Measurements from ENCODE around the gene NLGN3.
A peak's percentile ranks its signal among the peaks of the same experiment; 100 is the strongest.
"Not testable (repeated sequence)": the region's sequence is repeated elsewhere in the genome, so short reads cannot be mapped to it uniquely, and the experiment has no call there.

Gene NLGN3

DNA sequence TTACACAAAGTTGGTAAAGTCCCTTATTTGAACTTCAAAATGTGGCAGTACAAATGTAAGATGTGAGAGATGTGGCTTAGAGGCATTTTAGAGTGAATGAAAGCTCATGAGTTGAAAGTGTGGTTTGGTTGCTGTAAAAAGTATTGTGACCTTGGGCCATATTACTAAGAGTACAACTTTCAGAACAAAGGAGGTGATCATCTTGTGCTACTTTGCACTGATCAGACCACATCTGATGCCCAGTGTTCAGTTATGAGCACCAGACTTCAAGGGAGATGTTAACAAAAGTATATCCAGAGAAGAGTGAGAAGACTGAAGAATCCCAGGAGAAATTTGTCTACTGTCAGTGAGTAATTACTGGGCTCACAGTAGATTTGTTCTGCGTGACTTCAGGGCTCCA is 30.2 kb downstream of the NLGN3 start:
- H3K9me3 Mint-ChIP-seq, result no peaks in the 10 kb centered on the region
- no peak for ATAC-seq
- H3K4me3 Mint-ChIP-seq, result no peak overlapping the region
- no peak for DNase-seq (ENCODE audit: low spot score in 2 of 2)
- peak overlapping the region; percentile 20 for H3K27ac Mint-ChIP-seq
- peaks cover 6% of the 10 kb centered on the region for H3K4me1 Mint-ChIP-seq
- peaks cover 27% of the 10 kb centered on the region for H3K36me3 Mint-ChIP-seq

DNA sequence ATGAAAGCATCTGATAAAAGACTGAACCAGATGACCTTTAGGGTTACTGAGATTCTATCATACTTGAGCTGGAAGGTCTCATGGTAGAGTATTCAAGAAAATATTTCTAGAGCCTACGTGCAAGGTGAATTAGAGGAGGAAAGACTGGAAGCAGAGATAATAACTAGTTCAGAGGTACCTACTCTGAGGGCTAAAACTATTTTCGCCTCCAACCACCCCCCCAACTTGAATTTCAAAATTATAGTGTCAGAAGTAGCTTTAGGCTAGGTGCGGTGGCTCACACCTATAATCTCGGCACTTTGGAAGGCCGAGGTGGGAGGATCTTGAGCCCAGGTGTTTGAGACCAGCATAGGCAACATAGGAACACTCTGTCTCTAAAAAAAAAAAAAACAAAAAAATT is 30.9 kb downstream of the NLGN3 start:
- ATAC-seq (no peak), DNase-seq (ENCODE audit: low spot score in 2 of 2) (no peak)
- Mint-ChIP-seq H3K4me3 (no peak overlapping the region), H3K4me1 (peaks cover 6% of the 10 kb centered on the region), H3K9me3 (no peaks in the 10 kb centered on the region), H3K36me3 (peaks cover 20% of the 10 kb centered on the region), H3K27ac (no peak overlapping the region)

DNA sequence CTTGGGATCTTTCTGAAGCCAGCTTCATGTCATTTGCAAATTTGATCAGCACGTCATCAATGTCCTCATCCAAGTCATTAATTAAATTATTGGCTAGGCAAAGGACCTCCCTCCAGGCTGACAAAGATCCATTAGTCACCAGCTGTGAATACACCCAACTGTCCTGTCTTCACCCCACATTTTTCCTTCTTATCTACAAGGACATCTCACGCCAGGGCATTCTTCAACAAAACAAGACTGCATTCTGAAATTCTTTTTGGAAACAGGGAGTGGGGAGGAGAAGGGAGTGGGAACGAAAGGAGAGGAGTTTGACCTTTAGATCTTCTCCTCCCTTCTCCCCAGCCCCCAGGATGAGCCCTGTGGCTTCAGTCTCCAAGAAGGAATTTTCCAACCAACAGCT is 32.7 kb downstream of the NLGN3 start:
- DNase-seq (ENCODE audit: low spot score in 2 of 2) (no peak), ATAC-seq (no peak)
- no peaks in the 10 kb centered on the region for H3K4me1 Mint-ChIP-seq
- H3K4me3 Mint-ChIP-seq, result no peak overlapping the region
- no peak overlapping the region for H3K27ac Mint-ChIP-seq
- peaks cover 26% of the 10 kb centered on the region for H3K36me3 Mint-ChIP-seq
- H3K9me3 Mint-ChIP-seq, result no peaks in the 10 kb centered on the region

DNA sequence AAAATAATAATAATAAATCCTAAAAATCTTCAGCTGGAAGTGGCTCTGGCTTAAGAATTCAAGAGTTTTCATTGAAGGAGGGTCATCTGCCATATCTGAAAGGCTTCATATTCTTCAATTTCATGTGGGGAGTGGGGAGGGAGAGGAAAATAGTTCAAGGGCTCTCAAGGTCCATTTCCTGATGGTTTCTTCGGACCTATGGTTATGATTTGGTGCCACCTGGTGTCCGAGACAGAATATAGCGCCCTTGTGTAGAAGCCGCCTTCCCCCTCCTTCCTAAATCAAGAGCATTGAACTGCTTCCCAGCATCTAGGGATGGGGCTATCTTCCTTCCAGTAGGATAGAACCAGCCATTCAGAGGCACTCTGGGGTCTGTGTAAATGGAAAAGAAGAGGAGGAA is 34.3 kb downstream of the NLGN3 start:
- peak; percentile 10 to 56 for DNase-seq (ENCODE audit: low spot score in 2 of 2)
- no peak overlapping the region for H3K4me3 Mint-ChIP-seq
- no peaks in the 10 kb centered on the region for H3K9me3 Mint-ChIP-seq
- H3K36me3 Mint-ChIP-seq, result peaks cover 26% of the 10 kb centered on the region
- ATAC-seq, result no peak
- no peak overlapping the region for H3K27ac Mint-ChIP-seq
- H3K4me1 Mint-ChIP-seq, result no peaks in the 10 kb centered on the region

DNA sequence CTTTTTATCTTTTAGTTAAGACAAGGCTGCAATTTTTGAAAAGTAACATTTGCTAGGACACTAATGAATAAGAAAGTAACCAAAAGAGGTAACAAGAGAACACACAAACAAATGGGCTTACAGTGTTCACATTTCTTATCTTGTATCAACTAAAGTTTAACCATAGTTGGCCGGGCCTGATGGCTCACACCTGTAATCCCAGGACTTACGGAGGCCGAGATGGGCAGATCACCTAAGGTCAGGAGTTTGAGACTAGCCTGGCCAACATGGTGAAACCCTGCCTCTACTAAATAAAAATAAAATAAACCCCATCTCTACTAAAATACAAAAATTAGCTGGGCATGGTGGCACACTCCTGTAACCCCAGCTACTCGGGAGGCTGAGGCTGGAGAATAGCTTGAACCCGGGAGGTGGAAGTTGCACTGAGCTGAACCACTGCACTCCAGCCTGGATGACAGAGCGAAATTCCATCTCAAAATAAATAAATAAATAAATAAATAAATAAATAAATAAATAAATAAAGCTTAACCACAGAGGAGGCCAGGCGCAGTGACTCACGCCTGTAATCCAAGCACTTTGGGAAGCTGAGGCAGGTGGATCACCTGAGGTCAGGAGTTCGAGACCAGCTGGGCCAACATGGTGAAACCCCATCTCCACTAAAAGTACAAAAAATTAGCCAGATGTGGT is 36.1 kb downstream of the NLGN3 start:
- peak overlapping the region; percentile 95 for H3K27ac Mint-ChIP-seq
- not testable (repeated sequence) for DNase-seq (ENCODE audit: low spot score in 2 of 2); H3K4me1 Mint-ChIP-seq; H3K9me3 Mint-ChIP-seq; ATAC-seq
- peak overlapping the region; percentile 78 for H3K4me3 Mint-ChIP-seq
- H3K36me3 Mint-ChIP-seq, result peaks cover 26% of the 10 kb centered on the region

DNA sequence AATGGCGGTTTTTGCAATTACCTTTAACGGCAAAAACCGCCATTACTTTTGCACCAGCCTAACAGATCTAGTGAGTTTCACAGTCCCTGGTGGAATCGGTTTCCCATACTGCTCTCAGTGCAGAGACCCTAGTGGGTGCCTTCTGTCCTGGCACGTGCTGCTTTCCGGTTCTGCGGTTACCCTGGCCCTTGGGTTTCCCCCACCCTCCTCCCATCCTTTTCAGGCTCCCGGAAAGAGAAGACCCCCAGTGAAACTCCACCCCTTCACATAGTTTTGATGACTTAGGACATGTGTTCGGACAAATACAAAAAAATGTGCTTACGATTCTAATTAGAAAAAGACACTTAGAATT is 36.9 kb downstream of the NLGN3 start:
- ATAC-seq (peak; percentile 55), DNase-seq (ENCODE audit: low spot score in 2 of 2) (peak; percentile 7 to 71)
- Mint-ChIP-seq H3K9me3 (no peaks in the 10 kb centered on the region), H3K4me1 (no peaks in the 10 kb centered on the region), H3K36me3 (peaks cover 21% of the 10 kb centered on the region), H3K27ac (peak overlapping the region; percentile 95), H3K4me3 (peak overlapping the region; percentile 78)

DNA sequence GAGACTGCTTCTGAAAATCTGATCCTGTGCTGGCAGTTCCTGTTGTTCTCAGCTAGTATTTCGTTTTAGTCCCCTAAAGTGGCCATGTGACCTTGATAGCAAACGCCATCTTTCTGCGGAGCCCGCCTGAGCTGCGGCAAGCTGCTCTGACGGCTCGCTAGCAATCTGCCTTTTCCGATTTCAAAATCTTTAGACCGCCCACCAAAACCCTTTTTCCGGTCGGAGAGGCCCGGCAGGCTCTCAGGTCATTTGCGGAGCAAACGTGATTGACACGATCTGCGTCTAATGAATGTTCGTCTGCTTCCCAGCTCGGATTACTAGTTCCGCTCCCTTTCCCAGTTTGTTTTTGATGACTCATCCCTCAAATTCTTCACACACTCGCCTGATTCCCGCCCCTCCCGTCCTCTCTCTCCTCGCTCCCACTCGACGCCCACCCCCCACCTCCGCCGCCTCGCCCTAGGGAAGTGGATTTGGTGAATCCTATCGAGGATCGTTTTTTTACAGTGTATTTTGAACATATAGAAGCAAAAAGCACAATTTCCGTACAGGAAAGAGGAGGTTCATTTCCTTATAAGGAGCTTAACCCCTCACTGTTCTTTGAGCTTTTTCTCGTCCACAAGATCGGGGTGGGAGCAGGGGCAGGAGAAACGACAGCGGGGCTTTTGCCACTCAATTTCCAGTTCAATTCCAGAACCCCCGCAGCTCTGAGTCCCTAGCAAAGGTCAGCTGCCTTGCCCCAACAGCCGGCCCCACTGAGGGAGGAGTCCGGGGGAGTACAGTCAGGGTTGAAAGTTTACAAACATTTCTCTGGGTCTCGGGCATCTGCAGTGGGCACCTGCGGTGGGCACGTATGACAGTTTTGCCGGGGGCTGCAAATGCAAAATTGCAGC is 37.5 kb downstream of the NLGN3 start:
- peak; percentile 97 for ATAC-seq
- peaks cover 15% of the 10 kb centered on the region for H3K36me3 Mint-ChIP-seq
- no peaks in the 10 kb centered on the region for H3K4me1 Mint-ChIP-seq
- peak overlapping the region; percentile 78 for H3K4me3 Mint-ChIP-seq
- DNase-seq (ENCODE audit: low spot score in 2 of 2), result peak; percentile 44 to 82
- H3K27ac Mint-ChIP-seq, result peak overlapping the region; percentile 95
- H3K9me3 Mint-ChIP-seq, result no peaks in the 10 kb centered on the region

DNA sequence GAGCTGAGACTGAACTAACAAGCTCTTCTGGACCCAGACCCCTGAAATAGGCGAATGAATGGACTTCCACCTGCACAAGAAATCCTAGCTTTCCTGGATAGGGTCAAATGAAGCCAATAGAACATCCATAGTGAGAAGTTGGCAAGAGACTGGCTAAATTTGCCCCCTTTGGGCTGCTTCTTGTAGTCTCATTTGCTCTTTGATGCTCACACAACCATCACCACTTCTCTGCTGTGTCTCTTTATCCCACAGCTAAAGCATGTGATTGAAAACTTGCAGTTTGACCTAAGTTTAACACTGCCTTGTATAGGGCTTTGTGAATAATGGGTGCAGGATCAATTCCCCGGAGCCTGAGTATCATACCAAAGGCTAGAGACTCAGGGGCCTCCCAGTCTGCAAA is 38.2 kb downstream of the NLGN3 start:
- Mint-ChIP-seq H3K9me3 (no peaks in the 10 kb centered on the region), H3K4me1 (no peaks in the 10 kb centered on the region), H3K36me3 (peaks cover 8% of the 10 kb centered on the region), H3K4me3 (peak overlapping the region; percentile 78), H3K27ac (peak overlapping the region; percentile 95)
- DNase-seq (ENCODE audit: low spot score in 2 of 2) (no peak), ATAC-seq (no peak)

DNA sequence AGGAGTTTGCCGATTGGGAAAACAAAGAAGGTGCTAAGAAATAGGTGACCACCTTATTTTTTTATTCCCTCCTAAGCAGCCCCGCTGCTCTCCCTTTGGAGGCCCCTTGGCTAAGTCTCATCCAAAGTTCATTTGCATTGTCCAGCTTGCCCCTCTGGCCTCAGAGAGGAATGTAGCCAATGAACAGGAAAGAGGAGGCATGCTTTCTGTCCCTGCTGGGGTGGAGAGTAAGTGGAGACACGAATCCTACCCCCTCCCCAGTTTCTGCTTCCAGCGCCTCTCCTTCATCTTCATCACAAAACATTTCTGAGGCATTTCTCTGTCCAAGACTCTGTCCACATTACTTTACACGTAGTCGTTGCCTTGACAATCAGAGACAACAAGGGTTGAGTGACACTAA is 38.7 kb downstream of the NLGN3 start:
- ATAC-seq (no peak), DNase-seq (ENCODE audit: low spot score in 2 of 2) (no peak)
- Mint-ChIP-seq H3K4me3 (no peak overlapping the region), H3K36me3 (peaks cover 6% of the 10 kb centered on the region), H3K9me3 (no peaks in the 10 kb centered on the region), H3K4me1 (no peaks in the 10 kb centered on the region), H3K27ac (no peak overlapping the region)

DNA sequence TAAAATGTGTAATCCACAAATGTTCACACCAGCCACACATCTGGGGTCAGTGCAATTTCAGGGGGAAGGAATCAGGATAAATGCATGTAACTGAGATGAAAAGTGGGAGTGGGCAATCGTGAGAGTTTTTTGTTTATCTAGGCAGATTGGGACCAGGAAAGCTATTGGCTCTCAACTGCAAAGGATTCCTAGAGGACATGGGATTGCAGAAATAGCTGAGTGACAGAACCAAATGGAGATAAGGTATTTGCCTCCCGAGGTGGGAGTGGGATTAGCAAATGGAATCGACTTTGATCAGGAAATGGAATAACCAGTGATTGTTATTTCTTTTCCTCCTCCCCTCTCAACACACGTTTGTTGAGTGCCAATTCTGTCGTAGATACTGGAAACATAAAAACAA is 39.5 kb downstream of the NLGN3 start:
- no peak overlapping the region for H3K27ac Mint-ChIP-seq

DNA sequence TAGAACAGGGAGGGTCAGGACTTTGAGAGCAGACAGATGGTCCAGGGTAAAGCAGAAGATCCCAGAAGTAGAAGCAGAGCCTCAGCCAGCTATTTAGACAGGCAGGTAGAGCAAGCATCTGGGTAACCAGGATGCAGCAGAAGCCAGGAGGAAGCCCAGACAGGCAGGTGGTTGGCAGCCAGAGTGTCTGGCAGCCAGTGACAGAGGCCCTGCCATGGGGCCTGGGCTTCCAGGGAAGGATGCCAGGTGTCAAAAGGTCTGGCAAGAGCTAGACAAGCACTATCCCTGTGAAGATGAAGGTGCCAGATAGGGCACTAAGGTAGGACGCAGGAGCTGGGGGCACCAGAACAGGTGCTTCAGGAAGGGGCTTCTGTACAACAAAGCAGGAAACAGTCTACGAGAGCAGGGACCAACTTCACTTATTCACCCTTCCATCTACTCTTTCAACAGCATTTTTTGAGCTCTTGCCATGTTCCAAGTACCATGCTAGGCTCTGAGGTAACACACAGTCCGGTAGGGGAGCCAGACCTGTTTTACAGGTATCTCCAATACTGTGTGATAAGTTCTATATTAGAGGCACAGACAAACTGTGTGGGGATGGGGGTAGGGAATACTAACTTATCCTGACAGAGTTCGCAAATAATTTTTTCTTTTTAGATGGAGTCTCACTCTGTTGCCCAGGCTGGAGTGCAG is 40.3 kb downstream of the NLGN3 start:
- H3K9me3 Mint-ChIP-seq, result no peaks in the 10 kb centered on the region
- no peak overlapping the region for H3K4me3 Mint-ChIP-seq
- DNase-seq (ENCODE audit: low spot score in 2 of 2), result no peak
- no peaks in the 10 kb centered on the region for H3K4me1 Mint-ChIP-seq
- H3K27ac Mint-ChIP-seq, result no peak overlapping the region
- peaks cover 6% of the 10 kb centered on the region for H3K36me3 Mint-ChIP-seq
- no peak for ATAC-seq

More for the DNA sequence above, 39.5 kb downstream of the NLGN3 start:
- ATAC-seq (no peak), DNase-seq (ENCODE audit: low spot score in 2 of 2) (no peak)
- Mint-ChIP-seq H3K9me3 (no peaks in the 10 kb centered on the region), H3K4me3 (no peak overlapping the region), H3K36me3 (peaks cover 6% of the 10 kb centered on the region), H3K4me1 (no peaks in the 10 kb centered on the region)

DNA sequence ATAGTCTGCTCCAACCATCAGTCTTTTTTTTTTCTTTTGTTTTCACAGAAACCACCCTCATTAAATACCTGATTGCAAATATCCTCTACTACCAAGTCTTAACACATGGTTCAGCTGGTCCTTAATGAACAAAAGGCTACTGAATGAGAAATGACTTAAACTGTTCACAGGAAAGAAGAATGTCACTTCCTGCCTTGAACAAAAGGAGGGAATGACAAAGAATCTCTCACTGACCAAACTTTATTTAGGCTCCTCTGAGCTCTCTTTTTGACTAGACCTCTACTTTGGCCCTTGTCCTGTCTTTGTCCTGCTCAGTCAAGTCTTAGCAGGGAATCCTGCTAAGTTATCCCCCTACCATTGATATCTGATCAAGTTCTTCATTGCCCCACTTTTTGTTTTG is 46.6 kb downstream of the NLGN3 start:
- ATAC-seq, result no peak
- Mint-ChIP-seq H3K9me3 (no peaks in the 10 kb centered on the region), H3K36me3 (peaks cover 14% of the 10 kb centered on the region), H3K4me3 (no peak overlapping the region), H3K27ac (peak overlapping the region; percentile 67), H3K4me1 (peaks cover 17% of the 10 kb centered on the region)
- no peak for DNase-seq (ENCODE audit: low spot score in 2 of 2)

DNA sequence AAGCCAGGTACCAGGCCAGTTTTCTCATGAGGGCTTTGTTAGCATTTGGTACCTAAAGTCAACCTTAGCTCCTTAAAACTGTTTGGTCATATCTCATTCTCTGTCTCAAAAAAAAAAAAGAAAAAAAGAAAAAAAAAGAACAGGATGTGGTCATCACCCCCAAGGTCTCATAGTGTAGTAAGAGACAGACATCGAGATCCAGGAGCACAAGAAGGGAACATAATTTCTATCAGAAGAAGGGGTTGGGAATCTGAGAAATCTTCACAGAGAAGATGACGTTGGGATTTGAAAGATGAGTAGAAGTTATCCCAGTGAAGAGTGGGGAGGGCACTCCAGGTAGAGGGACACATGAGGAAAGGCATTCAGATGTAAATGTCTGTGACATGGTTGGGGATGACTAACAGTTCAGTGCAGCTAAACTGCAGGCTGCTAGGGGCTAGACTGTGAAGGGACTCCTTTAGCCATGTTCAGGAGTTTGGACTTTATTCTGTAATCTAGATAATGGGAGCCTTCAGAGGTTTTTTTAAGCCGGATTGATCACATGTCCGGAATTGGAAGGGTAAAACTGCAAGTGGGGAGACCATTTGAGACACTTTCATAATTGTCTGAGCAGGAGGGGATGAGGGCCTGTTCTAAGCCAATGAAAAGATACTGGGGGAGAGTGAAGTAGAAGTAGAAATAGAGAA is 51.5 kb downstream of the NLGN3 start:
- Mint-ChIP-seq H3K4me1 (peaks cover 17% of the 10 kb centered on the region), H3K36me3 (peaks cover 14% of the 10 kb centered on the region), H3K9me3 (no peaks in the 10 kb centered on the region), H3K27ac (peak overlapping the region; percentile 79), H3K4me3 (peak overlapping the region; percentile 72)
- ATAC-seq (peak; percentile 91), DNase-seq (ENCODE audit: low spot score in 2 of 2) (peak in 1 of 2 donors; percentile 54)

DNA sequence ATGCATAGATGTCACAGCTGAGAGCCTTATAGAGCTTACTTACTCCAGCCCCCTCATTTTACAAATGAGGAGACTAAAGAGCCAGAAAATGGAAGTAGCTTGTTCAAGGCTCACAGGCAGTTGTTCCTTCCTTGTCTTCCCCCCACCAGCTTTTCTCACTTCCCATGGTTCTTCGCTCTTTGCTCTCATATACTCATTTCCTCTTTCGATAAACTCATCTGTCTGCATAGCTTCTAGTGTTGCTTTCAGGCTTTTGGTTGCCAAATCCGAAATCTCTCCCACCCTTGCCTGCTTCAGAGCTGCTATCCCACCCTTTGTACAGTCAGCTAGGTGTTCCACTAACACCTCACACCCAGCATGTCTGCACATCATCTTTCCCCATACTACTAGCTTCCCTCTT is 53.4 kb downstream of the NLGN3 start:
- DNase-seq (ENCODE audit: low spot score in 2 of 2), result peak in 1 of 2 donors; percentile 51
- ATAC-seq, result peak; percentile 55
- peaks cover 6% of the 10 kb centered on the region for H3K4me1 Mint-ChIP-seq

More for the DNA sequence above, 53.4 kb downstream of the NLGN3 start:
- Mint-ChIP-seq H3K27ac (peak overlapping the region; percentile 72), H3K36me3 (peaks cover 14% of the 10 kb centered on the region), H3K9me3 (no peaks in the 10 kb centered on the region), H3K4me3 (peak overlapping the region; percentile 72)
